HG03064 (cell line): ENCODE results near the gene SLC51B.
"Not testable (repeated sequence)": the region's sequence is repeated elsewhere in the genome, so short reads cannot be mapped to it uniquely, and the experiment has no call there.

Experiments used
- ATAC-seq: cut with Tn5 transposase; IDR thresholded peaks from one replicate; pipeline ENCODE4 v1.9.1; 2021; ENCODE audit warnings: low read depth; ENCODE audit not compliant: unreplicated experiment

SLC51B gene

DNA sequence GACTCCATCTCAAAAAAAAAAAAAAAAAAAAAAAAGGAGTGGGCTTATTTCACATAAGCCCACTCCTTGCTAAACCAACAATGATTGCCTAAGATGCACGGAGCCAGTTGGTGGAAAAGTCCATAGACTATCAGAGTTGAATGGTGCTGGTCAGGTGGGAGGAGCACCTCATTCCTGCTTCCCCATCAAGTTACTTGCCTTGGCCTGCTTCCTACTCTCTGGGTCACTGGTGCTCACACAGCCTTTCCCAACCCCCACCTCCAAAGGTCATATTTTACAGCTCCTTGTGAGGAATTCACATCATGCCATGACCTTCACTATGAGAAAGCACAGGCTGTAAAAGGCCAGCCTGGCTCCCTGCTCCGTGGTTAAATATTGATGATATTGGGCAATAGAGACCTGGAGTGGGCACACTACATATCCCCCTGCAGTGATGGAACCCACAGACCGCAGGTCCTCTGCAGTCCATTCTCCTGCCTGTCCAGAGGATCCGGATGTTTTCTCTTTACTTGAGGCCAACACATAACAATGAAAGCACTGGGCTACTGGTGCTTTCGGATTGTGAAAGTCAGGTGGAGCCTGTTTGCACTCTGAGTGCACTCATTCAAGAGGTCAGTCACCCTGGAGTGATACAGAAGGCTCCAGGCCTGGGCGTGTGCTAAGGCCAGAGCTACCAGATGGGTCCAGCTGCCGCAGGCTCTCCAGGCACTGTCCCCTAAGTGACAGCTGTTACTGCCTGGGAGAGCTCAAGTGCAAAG, at the start of gene SLC51B:
SLC51B (plus strand) TSS at position 664 of the 758 bp plus-strand sequence. CDS start 4,618 bp downstream, outside the sequence.
- ATAC-seq: no peak

GRCh38 chr15:64997066-64997465, 48.1 kb upstream of the SLC51B start:
- ATAC-seq: no peak

DNA sequence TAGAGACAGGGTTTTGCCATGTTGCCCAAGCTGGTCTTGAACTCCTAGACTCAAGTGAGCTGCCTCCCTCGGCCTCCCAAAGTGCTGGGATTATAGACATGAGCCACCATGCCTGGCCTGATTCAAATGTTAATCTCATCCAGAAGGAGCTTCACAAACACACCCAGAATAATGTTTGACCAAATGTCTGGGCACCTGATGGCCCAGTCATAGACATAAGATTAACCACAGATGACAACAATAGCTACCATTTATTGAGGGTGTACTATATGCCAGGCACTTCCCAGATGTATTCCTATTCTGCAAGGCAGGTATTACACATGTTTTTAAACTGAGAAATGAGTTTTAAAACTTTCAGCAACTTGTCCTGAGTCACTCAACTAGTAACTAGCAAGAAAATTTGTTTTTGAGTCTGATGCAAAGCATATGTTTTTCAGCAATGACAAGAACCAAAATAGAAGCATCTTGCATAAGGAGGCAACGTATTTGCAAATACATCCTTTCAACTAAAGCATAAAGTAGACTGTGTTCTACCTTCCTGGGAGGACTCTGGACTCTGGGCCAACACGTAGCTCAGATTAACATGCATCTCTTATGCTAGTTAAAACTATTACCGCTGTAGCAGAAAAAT, 47.3 kb upstream of the SLC51B start:
- no peak for ATAC-seq

DNA sequence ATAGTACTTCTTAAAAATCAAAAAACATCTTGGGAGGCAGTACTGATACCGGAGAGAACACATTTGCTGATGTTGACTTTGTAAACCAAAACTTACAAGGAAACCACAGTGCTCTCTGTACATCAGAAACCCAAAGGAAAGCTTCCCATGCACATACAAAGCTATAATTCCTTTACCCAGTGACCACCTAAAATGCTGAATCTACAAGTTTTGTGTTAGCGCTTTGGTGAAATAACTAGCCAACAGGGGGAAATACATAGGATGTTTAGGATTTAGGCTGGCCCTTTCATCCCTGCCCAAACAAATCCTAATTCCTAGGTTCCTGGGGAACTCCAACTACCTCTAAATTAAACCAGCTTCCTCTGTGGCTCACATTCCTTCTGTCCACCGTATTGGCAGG, 40.2 kb upstream of the SLC51B start:
- no peak for ATAC-seq

GRCh38 chr15:65006876-65007275, 38.3 kb upstream of the SLC51B start:
- no peak for ATAC-seq

DNA sequence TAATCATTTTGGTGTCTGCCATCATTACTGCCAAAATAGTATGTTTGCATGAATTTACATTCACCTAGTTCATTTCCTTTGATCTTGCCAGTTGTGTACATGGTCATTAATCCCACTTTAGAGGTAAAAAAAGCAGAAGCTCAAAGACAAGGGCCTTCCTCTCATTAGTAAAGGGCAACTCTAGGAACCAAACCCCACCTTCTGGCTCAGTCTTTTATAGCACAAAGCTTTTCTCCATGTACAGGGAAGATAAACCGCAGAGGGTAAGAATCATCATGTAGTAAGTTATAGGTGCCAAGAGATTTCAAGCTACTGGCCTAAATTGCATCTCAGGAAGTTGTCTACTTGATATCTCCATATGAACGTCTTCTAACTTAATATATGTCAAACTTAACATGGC, 36.2 kb upstream of the SLC51B start:
- no peak for ATAC-seq

- not testable (repeated sequence) for ATAC-seq
Observed at GRCh38 chr15:65011198-65011597, 34.0 kb upstream of the SLC51B start.

GRCh38 chr15:65020419-65020818, 24.8 kb upstream of the SLC51B start:
- ATAC-seq: no peak

GRCh38 chr15:65021488-65021887, 23.7 kb upstream of the SLC51B start:
- no peak for ATAC-seq

- ATAC-seq: no peak
Observed at GRCh38 chr15:65026756-65027155, 18.4 kb upstream of the SLC51B start.

GRCh38 chr15:65027593-65027992, 17.6 kb upstream of the SLC51B start:
- ATAC-seq: no peak

GRCh38 chr15:65028338-65028737, 16.8 kb upstream of the SLC51B start:
- ATAC-seq: no peak

DNA sequence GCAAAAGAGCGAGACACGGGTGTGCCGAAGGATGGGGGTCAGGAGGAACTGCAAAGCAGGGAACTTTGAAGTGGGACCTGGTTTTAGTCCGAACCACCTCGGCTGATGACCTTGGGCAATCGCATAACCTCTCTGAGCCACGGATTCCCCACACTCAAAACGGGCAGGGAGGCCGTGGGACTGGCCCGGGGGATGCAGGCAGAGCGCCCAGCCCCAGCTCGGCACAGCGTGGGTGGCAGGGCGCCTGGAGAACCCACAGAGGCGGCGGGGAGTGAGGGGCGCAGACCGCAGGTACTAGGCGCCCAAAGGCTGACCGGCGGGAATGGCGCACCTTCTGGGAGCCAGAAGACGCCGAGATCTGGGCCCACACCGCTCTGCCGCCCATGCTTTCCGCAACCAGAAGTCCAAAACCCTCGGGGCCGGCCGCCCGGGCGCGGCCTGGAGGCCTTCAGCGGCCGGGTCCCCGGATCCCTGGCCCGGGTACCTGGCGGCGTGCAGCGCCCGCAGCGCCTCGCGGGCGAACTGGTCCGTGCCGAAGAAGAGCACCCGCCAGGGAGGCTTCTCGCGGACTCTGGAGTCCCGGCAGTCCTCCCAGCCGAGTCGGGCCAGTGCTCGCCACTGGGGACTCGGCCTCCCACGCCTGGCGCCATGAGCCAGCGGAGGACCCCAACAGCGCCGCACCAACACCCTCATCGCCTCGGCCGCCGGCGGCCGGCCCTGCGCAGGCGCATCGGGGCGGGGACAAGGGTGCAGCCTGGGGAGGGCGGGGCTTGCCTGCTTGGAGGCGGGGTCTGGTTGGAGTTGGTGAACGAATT, 16.1 kb upstream of the SLC51B start, which contains the start of gene MTFMT:
MTFMT (minus strand) TSS at position 719 of the 815 bp plus-strand sequence; CDS start at position 693, 26 bp downstream.
- ATAC-seq: peak; percentile 78

GRCh38 chr15:65029736-65030208, 15.4 kb upstream of the SLC51B start:
- no peak for ATAC-seq

DNA sequence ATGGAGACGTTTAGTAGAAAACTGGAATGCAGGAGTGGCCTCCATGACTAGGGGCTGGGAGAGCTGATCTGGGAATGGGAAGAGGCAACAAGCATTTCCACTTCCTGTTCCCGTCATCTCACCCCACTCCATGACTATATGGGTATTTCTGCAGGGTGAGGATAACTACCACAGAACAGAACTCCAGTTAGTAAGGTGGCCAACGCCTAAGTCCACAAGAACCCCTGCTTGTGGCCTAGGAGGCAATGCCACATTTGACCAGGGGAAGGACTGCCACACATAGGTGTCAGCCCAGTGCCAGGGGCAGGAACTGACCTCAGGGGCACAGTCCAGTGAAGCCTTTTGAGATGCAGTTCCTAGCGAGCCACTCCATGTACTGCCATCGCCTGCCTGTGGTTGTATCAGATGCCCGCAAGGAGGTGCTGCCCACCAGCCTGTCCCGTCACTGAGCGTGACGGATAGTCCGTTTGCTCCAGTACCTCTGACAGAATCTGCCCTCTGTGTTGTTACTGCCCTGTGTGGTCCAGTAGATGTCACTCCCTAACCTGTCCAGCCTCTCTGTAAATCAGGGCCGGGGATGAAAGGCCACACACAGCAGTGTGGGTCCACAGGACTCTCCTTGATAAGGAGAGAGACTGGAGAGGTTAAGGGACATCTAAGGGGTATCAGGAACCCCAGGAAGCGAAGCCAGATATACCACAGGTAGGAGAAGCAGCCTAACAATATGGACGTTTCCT, 12.2 kb upstream of the SLC51B start:
- no peak for ATAC-seq

DNA sequence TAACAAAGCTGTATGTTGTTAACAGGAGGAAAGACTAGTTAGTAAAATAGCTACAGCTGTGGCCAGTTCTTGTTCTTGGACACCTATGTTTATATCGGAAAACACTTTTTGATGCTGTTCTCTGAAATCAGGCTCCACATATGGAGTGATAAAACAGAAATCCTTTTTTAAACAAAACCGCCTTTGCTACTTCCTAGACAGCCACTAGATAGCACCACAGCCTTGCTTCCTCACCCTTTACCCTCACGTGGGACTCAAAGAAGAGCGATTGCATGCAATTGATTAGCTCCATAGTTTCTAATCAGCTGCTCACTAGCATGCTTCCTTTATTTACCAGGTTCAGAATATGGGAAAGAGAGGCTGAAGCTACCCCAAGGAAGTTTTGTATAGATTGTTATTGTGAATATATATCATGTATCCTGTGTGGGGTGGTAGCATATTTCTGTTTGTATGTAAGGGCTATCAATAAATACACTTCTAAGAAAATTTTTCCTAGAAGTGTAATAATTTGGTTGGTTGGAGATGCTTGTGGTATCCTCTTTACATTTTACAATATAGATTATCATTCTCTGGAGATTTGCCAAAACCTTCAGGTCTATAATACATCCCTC, 11.4 kb upstream of the SLC51B start:
- ATAC-seq: no peak

DNA sequence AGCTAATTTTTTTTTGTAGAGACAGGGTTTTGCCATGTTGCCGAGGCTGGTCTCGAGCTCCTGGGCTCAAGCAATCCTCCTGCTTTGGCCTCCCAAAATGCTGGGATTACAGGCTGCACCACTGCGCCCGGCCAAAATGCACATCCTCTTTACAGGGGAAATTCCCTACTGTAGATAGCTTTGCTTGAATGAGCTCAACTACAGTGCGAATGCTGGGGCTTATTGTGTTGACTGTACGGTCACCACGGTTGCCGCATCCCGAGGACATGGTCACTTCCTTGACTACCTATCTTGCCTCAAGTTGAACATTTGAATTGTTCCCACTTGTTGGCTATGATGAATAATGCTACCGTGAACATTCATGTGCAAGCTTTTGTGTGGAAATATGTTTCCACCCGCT, 10.5 kb upstream of the SLC51B start:
- ATAC-seq: no peak

DNA sequence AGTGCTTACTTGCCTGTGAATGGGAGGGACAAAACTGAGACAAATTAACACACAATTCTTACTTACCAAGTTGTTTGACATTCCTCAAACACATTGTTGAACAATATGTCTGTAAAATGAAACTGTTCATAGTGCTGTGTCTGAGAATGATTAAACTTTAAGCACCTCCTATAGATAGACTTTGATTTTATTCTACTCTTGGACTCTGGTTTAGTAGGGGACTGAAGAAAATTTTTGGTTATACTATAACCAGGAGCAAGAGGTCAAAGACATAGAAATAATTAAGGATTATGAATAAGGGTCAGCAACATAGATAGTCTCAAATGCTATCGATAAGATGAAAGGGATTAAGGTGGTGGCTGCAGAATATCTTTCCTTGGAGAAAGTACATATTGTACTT, 7.9 kb upstream of the SLC51B start:
- no peak for ATAC-seq

DNA sequence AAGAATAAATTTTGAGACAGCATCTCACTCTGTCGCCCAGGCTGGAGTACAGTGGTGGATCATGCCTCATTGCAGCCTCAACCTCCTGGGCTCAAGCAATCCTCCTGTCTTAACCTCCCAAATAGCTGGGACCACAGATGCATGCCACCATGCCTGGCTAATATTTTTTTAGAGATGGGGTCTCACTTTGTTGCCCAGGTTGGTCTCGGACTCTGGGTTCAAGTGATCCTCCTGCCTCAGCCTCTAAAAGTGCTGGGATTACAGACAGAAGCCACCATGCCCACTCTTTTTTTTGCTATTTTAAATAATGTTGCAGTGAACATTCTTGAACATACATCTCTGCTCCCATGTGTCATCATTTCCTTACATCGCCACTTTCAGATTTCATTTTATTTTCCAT, 6.8 kb upstream of the SLC51B start:
- no peak for ATAC-seq

GRCh38 chr15:65038836-65039235, 6.4 kb upstream of the SLC51B start:
- no peak for ATAC-seq
